ENCODE data around the gene TCF7L2. TPM values are rescaled to one million over a fixed set of nuclear protein-coding genes. Genes with fewer than 3 reads are reported as not detected.

TCF7L2 gene
- total and polyA plus RNA-seq, 9 of the 15 experiments (the other 6 are each of a cell fraction or from before 2014, with no cell fraction given): 0.32 to 2.8 (median 0.92) TPM

DNA sequence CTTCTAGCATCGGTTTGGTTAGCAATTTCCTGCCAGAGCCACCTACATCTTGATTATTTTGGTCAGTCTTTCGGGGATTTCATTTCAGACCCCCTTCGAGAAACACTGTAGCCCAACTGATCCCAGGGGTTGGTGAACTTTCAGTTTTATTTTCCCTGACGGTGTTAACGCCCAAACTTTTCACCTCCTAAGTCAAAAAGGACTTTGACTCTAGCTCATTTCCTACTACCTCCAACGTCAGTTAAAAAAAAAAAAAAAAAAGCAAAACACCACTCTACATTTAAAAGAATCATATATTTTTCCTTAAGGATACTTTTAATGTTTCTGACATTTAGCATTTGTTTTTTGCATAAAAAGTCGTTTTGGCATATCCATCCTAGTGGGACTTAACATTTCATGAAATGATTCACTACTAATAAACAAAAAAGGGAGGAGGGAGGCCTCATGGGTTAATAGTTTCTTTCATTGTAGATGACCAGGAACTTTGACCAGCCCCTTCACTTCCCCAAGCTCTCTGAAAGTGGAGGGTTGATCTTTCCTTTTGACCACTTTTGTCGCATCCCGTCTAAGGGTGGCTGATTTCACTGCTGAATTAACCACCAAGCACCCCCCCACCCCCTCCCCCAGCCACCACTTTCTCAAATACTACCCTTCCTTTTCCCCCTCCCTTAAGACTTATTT is 764 bp upstream of the TCF7L2 start:
- POLR2A ChIA-PET: no interaction called here
- TF ChIP-seq SRSF9 (IDR thresholded peaks at IDR 0.05; ENCODE audit: borderline replicate concordance, low read depth, low read length) (no peak), HMGN3 (IDR thresholded peaks at IDR 0.05; ENCODE audit: borderline replicate concordance, extremely low read depth, insufficient read length, low read depth, low read length) (no peak), FOXP1 (CRISPR knock-in tag; IDR thresholded peaks at IDR 0.05) (no peak), SNIP1 (IDR thresholded peaks at IDR 0.05; ENCODE audit: low read depth) (no peak), NR2C2 (CRISPR knock-in tag; IDR thresholded peaks at IDR 0.05) (no peak), NR2C2 (tag; IDR thresholded peaks at IDR 0.05) (no peak), SRSF1 (IDR thresholded peaks at IDR 0.05; ENCODE audit: low read depth, low read length) (no peak), HNRNPL (IDR thresholded peaks at IDR 0.05; ENCODE audit: low read depth, low read length) (no peak), JUND (IDR thresholded peaks at IDR 0.05; ENCODE audit: borderline replicate concordance, low read depth, low read length) (no peak), JUND (tag; IDR thresholded peaks at IDR 0.05; ENCODE audit: borderline replicate concordance, low read depth, low read length) (no peak)
- TF ChIP-seq, protein P1, sequence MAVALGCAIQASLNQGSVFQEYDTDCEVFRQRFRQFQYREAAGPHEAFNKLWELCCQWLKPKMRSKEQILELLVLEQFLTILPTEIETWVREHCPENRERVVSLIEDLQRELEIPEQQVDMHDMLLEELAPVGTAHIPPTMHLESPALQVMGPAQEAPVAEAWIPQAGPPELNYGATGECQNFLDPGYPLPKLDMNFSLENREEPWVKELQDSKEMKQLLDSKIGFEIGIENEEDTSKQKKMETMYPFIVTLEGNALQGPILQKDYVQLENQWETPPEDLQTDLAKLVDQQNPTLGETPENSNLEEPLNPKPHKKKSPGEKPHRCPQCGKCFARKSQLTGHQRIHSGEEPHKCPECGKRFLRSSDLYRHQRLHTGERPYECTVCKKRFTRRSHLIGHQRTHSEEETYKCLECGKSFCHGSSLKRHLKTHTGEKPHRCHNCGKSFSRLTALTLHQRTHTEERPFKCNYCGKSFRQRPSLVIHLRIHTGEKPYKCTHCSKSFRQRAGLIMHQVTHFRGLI (CRISPR knock-in tag; IDR thresholded peaks at IDR 0.05): no peak
- TF ChIP-seq, protein P2, sequence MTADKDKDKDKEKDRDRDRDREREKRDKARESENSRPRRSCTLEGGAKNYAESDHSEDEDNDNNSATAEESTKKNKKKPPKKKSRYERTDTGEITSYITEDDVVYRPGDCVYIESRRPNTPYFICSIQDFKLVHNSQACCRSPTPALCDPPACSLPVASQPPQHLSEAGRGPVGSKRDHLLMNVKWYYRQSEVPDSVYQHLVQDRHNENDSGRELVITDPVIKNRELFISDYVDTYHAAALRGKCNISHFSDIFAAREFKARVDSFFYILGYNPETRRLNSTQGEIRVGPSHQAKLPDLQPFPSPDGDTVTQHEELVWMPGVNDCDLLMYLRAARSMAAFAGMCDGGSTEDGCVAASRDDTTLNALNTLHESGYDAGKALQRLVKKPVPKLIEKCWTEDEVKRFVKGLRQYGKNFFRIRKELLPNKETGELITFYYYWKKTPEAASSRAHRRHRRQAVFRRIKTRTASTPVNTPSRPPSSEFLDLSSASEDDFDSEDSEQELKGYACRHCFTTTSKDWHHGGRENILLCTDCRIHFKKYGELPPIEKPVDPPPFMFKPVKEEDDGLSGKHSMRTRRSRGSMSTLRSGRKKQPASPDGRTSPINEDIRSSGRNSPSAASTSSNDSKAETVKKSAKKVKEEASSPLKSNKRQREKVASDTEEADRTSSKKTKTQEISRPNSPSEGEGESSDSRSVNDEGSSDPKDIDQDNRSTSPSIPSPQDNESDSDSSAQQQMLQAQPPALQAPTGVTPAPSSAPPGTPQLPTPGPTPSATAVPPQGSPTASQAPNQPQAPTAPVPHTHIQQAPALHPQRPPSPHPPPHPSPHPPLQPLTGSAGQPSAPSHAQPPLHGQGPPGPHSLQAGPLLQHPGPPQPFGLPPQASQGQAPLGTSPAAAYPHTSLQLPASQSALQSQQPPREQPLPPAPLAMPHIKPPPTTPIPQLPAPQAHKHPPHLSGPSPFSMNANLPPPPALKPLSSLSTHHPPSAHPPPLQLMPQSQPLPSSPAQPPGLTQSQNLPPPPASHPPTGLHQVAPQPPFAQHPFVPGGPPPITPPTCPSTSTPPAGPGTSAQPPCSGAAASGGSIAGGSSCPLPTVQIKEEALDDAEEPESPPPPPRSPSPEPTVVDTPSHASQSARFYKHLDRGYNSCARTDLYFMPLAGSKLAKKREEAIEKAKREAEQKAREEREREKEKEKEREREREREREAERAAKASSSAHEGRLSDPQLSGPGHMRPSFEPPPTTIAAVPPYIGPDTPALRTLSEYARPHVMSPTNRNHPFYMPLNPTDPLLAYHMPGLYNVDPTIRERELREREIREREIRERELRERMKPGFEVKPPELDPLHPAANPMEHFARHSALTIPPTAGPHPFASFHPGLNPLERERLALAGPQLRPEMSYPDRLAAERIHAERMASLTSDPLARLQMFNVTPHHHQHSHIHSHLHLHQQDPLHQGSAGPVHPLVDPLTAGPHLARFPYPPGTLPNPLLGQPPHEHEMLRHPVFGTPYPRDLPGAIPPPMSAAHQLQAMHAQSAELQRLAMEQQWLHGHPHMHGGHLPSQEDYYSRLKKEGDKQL (CRISPR knock-in tag; IDR thresholded peaks at IDR 0.05; ENCODE audit: borderline replicate concordance): no peak
- peak overlapping the region; percentile 51; the same call in 1 of the 2 replicates for H2AFZ ChIP-seq (ENCODE audit: low read depth, low read length)
- intact Hi-C loops (cut with micrococcal nuclease) (no loop called here), in situ Hi-C loops (cut with MboI) (no loop called here)
- peaks cover 4 to 10% of the 10 kb centered on the region in 2 experiments; a peak in 4 of 5 replicates for H3K4me1 ChIP-seq (replicated peaks in 1 of 2; ENCODE audit: control insufficient read depth in 2 of 2, insufficient read depth in 2 of 2, low read length in 2 of 2)
- H3K36me3 ChIP-seq (ENCODE audit: control insufficient read depth, insufficient read depth, low read length): no peaks in the 10 kb centered on the region
- CTCF ChIA-PET (ENCODE audit: low intra/inter-chr PET ratio): no interaction called here
- peaks cover 4% of the 10 kb centered on the region; the same call in 2 of the 3 replicates for H3K79me2 ChIP-seq (ENCODE audit: control insufficient read depth, insufficient read depth, low read length)
- FAIRE-seq (no peak), DNase-seq (ENCODE audit: extremely low read depth in 1 of 4, low spot score in 3 of 4) (peak in 1 of 4 experiments; percentile 10), ATAC-seq (no peak)
- no peaks in the 10 kb centered on the region for H3K9me1 ChIP-seq (ENCODE audit: control insufficient read depth, insufficient read depth, low read length)
- H3K4me3 ChIP-seq: peak overlapping the region; percentile 46
- H3K9ac ChIP-seq (ENCODE audit: insufficient read depth in 1 of 2, low read depth in 2 of 2, low read length in 2 of 2): peak overlapping the region in 1 of 2 experiments; percentile 79; a peak in 2 of 4 replicates
- H3K4me2 ChIP-seq (ENCODE audit: insufficient read depth, low read length): peak overlapping the region; percentile 41; the same call in 1 of the 2 replicates
- H4K20me1 ChIP-seq (replicated peaks; ENCODE audit: control insufficient read depth, insufficient read depth, low read length): no peaks in the 10 kb centered on the region
- WGBS (ENCODE audit: insufficient coverage, low coverage, missing lambda C conversion rate): 34% methylated on average over 7 of the region's 9 CpGs
- no peaks in the 10 kb centered on the region for H3K27me3 ChIP-seq (ENCODE audit: control insufficient read depth in 2 of 2, insufficient read depth in 2 of 2, low read length in 2 of 2)
- BruUV-seq (replicated peaks): no TSS peak
- no peaks in the 10 kb centered on the region for H3K9me3 ChIP-seq (replicated peaks; ENCODE audit: control insufficient read depth, insufficient read depth, low read depth, low read length)
- H3K27ac ChIP-seq (ENCODE audit: extremely low read depth, low read depth, low read length): no peak overlapping the region
